ENCODE results near the gene C17orf78.
"Not testable (repeated sequence)": the region's sequence is repeated elsewhere in the genome, so short reads cannot be mapped to it uniquely, and the experiment has no call there.

C17orf78 gene

DNA sequence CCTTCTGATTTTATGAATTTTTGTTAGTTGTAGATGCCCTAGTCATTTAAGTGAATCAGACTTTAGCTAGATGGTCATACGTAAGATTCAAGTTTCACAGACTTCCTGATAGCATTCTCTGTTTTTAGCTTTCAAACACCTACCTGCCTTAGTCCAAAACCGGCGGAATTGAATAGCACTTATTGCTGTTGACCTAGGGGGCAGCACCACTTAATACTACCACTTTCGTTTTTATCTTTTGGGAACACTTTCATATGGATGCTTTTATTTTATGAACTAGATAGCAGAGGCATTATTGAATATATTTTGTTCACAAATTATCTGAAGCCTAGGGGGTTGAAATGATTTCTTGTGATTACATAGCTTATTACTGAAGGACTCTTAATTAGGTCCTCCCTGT is 62.4 kb downstream of the C17orf78 start:
- no peak for DNase-seq (ENCODE audit: low spot score)

DNA sequence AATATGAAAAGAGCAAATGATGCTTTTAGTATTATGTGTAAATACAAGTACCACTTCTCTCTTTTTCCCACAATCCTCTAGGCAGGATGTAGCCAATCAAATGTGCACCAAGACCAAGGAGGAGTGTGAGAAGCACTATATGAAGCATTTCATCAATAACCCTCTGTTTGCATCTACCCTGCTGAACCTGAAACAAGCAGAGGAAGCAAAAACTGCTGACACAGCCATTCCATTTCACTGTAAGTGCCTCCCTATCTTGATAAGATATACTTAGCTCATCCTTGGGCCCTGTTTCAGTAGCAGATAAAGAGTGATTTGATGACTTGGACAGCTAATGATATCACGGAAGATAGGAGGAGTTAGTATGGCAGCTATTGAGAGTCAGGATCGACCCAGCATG is 64.6 kb downstream of the C17orf78 start:
- DNase-seq (ENCODE audit: low spot score), result no peak

DNA sequence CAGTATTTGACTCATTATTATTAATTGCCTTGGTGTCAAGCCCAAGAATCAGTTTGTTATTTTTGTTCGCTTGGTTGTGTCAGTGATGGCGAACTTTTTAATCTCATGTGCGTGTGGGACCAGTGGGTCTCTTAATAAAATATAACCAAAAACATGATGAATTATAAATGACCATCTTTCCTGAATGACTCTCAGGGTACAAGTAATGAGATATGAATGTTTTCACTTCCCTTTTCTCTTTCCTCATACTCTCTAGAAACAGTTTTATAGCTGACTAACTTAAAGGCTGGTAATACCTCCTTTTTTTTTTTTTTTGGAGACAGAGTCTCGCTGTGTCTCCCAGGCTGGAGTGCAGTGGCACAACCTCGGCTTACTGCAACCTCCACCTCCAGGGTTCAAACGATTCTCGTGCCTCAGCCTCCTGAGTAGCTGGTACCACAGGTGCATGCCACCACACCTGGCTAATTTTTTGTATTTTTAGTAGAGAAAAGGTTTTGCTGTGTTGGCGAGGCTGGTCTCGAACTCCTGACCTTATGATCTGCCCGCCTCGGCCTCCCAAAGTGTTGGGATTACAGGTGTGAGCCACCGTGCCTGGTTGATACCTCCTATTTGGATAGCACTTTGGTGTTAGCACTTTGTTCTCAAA is 65.7 kb downstream of the C17orf78 start:
- not testable (repeated sequence) for DNase-seq (ENCODE audit: low spot score)
